HEK293 (cell line): ENCODE measurements around the gene CLIP1.

Experiments used
- CTCF ChIP-seq: fragments of 450-650 bp; formaldehyde crosslinking; IDR thresholded peaks from 2 replicates; pipeline ENCODE4 v1.5.1; 2016; ENCODE audit warnings: missing biosample characterization, missing genetic modification characterization
- TCF7L2 ChIP-seq: IDR thresholded peaks from 2 replicates; pipeline ENCODE4 v1.6.1; 2011; ENCODE audit warnings: low read depth, mild to moderate bottlenecking, inconsistent platforms, low read length, moderate library complexity, borderline replicate concordance
- ZFP41 ChIP-seq: fragments of 450-650 bp; formaldehyde crosslinking; IDR thresholded peaks from 2 replicates; pipeline ENCODE4 v1.5.1; 2016; ENCODE audit warnings: missing biosample characterization, missing genetic modification characterization, borderline replicate concordance
- ZNF132 ChIP-seq: fragments of 450-650 bp; formaldehyde crosslinking; IDR thresholded peaks from 2 replicates; pipeline ENCODE4 v1.5.1; 2017; ENCODE audit warnings: missing biosample characterization, missing genetic modification characterization, borderline replicate concordance

- TF ChIP-seq TCF7L2 (no peak), ZNF132 (tag by site-specific recombination) (no peak), ZFP41 (no peak), CTCF (no peak)
Measured at GRCh38 chr12:122245553-122245952, 176.9 kb downstream of the CLIP1 start.
